GM18511 (cell line): ENCODE results near the gene ATP6AP1.

Experiments
- ATAC-seq: cut with Tn5 transposase; IDR thresholded peaks from one replicate; pipeline ENCODE4 v1.9.1; 2021; ENCODE audit warnings: mild to moderate bottlenecking, moderate library complexity; ENCODE audit not compliant: unreplicated experiment

ATP6AP1 gene

DNA sequence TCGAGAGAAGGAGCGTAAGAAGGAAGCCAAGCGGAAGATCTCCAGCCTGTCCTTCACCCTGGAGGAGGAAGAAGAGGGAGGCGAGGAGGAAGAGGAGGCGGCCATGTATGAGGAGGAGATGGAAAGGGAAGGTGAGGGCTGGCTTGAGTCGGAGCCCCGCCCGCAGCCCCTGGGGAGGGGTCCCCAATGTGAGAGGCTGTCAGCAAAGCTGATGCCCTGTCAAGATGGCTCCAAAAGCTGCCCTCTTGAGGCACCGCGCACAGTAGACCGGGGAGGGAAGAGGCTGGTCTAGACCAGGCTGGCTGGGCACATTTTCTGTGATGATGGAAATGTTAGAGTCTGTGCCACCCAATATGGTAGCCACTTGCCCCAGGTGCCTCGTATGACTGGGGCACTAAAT is 18.0 kb downstream of the ATP6AP1 start:
- no peak for ATAC-seq

DNA sequence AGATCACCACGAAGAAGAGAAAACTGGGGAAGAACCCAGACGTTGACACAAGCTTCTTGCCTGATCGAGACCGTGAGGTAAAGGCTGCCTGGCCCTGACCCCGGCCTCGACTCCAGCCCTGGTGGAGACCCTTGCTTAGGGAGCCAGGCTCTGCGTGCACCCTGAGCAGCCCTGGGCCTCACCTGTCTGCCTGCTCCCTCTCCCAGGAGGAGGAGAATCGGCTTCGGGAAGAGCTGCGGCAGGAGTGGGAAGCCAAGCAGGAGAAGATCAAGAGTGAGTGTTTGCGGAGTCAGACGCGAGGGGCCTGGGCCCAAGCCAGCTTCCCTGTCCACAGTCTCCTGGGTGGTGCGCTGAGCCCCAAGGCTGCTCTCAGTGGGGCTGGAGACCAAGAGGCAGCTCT is 20.0 kb downstream of the ATP6AP1 start:
- no peak for ATAC-seq

DNA sequence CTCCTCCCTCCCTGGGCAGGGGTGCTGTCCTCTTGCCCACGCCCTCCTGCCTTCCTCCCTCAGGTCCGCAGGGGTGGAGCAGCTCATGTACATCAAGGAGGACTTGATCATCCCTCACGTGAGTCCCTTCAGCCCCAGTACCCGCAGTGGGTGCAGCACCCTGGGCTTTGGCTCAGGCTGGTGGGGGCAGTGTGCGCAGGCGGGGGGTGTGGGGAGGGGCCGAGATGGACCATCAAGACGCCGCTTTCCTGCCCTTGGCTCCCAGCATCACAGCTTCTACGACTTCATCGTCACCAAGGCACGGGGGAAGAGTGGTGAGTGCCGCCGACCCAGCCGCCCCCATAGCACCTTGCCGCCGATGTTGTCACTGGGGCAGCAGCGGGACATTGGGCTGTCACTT is 21.1 kb downstream of the ATP6AP1 start:
- no peak for ATAC-seq

DNA sequence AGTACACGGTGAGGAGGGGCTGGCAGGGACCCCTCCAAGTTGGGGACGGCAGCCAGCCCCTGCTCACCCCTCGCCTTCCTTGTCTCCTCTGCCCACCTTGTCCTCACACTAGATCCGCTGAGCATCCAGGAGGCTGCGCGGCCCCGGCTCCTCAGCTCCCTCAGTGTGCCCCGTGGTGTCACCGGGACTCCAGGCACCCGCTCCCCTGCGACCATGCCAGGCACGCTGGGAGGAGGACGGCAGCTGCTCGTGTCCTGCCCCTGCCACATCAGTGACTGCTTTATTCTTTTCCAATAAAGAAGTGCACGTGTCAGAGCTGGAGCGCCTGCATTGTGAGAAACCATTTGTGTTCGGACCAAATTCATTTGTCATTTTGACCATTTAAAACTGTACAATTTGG is 21.8 kb downstream of the ATP6AP1 start:
- no peak for ATAC-seq

DNA sequence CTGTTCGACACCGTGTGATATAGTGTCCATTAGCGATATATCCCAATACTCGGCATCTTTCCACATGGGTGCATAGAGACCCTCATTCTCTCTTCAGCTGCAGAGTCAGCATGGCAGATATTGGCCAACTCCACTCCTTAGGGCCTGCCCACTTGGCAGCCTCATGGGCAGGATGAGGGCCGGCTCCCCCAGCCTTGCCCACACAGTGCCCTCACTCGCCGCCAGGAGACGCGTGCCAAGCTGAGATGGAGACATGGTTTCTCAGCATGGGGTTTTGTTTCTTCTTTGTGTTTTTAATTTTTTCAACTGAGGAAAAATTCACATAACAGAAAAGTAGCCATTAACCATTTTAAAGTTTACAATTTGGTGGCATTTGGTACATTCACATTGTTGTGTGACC is 24.3 kb downstream of the ATP6AP1 start:
- no peak for ATAC-seq

DNA sequence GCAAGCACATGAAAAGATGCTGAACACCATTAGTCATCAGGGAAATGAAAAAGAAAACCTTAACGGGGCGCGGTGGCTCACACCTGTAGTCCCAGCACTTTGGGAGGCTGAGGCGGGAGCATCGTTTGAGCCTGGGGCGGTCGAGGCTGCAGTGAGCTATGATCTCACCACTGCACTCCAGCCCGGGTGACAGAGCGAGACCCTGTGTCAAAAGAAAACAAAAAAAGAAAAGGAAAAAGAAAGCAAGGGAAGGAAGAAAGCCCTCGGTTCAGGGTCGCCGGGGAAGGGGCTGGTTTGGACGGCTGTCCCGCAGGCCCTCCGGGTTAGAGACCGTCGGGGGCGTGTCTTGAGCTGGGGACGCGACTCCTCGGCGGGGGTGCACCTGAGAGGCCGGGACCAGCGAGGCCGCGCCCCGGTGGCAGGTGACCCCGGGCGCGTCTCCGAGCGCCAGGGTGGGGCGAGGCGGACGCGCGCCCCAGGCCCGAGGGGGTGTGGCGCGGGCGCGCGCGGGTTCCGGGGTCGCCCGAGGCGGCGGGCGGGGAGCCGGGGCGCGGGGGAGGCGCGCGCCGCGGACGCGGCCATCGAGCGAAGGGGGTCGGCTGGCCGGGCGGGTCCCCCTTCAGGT is 29.1 kb downstream of the ATP6AP1 start:
- ATAC-seq = peak; percentile 60

DNA sequence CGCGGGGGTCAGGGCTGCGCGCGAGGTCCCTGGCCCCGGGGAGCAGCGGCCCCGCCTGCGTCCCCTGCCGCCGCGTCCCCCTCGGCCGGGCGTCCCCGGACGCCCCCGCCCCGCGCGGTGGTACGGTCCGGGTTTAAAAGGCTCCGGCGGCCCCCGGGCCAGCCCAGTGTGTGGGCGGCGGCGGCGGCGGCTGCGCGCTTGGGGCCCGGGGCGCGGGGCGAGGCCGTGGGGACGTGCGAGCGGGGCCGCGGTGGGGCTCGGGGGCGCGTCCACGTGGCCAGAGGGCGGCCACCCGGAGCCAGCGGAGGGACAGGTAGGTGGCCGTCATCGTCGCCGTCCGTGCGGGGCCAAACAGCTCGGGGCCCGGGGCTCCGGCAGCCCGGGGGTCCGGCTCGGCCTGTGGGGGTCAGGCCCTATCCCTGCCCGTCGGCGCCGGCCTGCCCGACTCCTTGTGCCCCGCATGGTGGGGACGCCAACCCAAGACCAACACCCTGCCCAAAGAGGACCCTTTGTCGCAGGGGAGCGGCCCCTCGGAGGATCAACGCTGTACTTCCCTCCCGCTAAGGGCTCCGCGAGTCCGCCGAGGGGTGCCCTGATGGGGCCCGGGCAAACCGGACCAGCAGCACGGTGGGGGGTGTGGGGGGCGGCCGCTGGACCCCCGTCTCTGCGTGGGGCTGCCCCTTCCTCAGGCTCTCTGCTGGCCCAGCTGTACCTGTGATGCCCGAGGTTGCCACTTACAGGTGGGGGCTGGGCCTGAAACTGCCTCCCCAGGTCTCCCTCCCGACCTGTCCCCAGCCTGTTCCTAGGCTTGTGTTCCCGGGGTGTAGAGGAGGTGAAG is 29.9 kb downstream of the ATP6AP1 start, which contains the start of gene PLXNA3:
PLXNA3 (plus strand) TSS at position 166 of the 838 bp plus-strand sequence. CDS start 1,903 bp downstream, outside the sequence.
- ATAC-seq = peak; percentile 71

DNA sequence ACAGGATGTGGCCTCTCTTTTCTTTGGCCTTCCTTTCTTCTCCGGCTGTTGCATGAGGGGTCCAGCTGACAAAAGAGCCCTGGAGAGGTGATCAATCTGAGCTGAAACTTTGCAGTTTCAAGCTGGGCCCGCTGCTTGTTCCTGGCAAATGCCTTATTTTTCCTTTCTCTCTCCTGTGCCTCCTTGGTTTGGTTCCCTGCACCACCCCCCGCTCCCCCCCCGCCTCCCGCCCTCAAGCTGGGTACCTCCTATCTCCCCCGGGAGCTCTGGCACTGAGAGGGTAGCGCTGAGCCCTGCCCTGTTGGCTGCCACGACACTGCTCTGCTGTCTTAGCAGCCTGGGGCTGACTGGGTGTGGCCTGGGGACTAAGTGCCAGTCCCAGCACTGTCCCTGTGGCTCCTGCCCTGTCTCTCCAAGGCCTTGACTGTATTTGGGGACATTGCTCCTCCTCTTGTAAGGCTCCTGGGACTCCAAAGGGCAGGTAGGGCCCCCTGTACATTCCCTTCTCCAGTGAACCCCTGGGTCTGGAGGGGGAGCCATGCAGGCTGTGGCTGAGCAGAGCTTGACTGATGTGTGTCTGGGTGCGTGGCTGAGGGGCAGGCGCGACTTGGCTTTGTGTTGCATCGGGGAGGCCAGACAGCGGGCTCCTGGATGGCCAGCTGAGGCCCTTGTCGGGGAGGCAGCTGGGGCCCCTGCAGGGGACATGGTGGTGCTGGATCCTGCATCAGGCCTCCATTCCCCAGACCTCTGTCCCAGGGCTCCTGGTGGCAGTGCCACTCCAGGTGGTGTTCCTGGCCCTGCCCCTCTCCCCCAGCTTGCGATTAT is 30.7 kb downstream of the ATP6AP1 start:
- ATAC-seq = no peak

DNA sequence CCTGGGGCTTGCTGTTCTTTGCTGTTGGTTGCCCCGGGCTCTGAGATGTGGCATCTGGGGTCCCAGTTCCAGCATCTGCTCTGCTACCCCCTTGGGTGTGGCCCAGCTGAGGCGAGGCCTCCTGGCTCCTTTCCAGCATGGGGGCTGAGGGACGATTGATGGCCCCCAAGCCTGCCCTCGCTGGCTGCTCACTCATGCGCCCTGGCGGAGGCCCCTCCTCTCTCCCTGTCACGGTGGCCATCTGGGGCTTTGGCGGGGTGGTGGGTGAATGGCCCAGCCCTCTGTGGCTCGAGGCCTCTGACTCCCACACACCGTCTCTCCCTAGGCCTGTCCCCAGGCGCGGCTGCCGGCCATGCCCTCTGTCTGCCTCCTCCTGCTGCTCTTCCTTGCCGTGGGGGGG is 31.4 kb downstream of the ATP6AP1 start:
- ATAC-seq = no peak

DNA sequence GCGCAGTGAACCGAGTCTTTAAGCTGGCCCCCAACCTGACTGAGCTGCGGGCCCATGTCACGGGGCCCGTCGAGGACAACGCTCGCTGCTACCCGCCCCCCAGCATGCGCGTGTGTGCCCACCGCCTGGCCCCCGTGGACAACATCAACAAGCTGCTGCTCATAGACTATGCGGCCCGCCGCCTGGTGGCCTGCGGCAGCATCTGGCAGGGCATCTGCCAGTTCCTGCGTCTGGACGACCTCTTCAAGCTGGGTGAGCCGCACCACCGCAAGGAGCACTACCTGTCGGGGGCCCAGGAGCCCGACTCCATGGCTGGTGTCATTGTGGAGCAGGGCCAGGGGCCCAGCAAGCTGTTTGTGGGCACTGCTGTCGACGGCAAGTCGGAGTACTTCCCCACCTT is 31.8 kb downstream of the ATP6AP1 start:
- no peak for ATAC-seq

DNA sequence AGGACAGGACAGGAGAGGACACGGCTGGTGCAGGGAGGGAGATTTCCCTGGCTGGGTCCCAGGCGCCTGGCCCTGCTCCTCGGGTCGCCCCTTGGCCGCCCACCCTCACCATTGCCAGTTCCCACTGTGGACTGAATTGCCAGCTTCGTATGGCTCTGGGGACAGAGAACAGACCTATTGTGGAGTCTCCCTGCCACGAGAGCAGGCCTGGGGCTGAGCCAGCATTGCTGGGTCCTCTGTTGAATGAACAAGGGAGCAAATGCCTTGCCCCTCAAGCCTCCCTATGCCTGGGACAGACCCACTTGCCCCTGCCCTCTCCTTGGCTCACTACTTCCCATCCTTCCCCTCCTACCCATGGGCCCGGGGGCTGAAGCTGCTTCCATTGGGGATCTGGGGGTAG is 33.9 kb downstream of the ATP6AP1 start:
- no peak for ATAC-seq

DNA sequence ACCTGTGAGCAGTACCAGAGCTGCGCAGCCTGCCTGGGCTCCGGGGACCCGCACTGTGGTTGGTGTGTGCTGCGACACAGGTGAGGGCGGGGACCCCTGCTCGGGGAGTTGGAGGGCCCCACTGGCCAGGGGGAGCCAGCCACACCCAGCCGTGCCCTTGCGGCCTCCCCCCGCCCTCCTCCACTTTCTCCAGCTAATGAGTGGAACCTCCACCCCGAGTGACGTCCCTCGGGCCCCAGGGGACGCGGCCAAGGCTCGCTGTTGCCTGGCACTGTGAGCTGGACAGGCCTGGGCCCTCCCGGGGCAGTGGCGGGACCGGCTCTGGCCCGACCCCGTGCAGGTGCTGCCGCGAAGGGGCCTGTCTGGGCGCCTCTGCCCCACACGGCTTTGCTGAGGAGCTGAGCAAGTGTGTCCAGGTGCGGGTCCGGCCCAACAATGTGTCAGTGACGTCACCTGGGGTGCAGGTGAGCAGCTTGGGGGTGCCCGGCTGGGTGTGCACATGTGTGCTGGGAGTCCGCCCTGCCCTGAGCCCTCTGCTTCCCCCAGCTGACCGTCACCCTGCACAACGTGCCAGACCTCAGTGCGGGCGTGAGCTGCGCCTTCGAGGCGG is 35.2 kb downstream of the ATP6AP1 start:
- ATAC-seq = no peak

DNA sequence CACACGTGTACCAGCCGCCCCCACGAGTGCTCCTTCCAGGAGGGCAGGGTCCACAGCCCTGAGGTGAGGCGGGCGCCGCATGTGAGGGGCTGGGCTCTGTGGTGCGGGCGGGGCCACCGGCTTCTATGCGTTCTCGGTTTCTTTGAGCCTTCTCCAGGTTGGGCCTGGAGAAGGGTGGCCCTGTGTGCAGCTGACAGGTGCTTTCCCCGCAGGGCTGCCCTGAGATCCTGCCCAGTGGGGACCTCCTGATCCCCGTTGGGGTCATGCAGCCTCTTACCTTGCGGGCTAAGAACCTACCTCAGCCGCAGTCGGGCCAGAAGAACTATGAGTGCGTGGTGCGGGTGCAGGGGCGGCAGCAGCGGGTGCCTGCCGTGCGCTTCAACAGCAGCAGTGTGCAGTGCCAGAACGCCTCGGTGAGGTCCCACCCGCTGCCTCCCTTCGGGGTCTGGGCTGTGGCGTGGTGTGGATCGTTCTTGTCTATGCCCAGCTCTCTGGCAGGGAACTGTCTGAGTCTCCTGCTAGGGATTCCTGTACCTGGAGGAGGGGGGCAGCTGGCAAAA is 36.4 kb downstream of the ATP6AP1 start:
- ATAC-seq = no peak

DNA sequence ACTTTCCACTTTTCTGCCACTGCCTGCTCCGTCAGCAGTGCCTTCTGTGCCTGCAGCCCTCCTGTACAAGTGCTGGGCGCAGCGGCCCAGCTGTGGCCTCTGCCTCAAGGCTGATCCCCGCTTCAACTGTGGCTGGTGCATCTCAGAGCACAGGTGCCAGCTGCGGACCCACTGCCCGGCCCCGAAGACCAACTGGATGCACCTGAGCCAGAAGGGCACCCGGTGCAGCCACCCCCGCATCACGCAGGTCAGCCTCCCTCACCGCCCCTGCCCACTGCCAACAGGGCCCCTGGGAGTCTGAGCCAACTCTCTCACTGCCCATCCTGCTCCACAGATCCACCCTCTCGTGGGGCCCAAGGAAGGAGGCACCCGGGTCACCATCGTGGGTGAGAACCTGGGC is 37.1 kb downstream of the ATP6AP1 start:
- ATAC-seq = no peak

DNA sequence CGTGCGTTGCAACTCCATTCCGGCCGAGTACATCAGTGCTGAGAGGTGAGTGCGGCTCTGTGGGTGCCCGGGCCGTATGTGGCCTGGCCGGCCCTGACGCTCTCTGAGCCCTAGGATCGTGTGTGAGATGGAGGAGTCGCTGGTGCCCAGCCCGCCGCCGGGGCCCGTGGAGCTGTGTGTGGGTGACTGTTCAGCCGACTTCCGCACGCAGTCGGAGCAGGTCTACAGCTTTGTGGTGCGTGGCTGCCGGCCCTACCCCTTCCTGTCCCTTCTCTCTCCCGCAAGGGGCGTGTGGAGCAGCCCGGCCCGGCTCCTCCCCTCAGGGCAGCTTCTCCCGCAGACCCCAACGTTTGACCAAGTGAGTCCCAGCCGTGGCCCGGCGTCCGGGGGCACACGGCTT is 37.6 kb downstream of the ATP6AP1 start:
- ATAC-seq = no peak

DNA sequence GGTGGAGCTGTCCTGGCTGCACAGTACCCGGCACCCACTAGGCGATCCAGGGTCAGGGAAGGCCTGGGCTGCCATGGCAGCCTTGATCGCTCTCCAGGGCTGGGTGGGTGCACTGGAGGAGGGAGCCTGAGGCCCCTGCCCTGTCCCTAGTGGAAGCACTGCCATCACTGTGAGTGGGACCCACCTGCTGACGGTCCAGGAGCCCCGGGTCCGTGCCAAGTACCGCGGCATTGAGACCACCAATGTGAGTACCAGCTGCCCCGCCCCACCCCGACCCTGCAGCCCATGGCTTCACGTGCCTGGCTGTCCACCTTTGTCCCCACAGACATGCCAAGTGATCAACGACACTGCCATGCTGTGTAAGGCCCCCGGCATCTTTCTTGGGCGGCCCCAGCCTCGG is 38.4 kb downstream of the ATP6AP1 start:
- no peak for ATAC-seq

DNA sequence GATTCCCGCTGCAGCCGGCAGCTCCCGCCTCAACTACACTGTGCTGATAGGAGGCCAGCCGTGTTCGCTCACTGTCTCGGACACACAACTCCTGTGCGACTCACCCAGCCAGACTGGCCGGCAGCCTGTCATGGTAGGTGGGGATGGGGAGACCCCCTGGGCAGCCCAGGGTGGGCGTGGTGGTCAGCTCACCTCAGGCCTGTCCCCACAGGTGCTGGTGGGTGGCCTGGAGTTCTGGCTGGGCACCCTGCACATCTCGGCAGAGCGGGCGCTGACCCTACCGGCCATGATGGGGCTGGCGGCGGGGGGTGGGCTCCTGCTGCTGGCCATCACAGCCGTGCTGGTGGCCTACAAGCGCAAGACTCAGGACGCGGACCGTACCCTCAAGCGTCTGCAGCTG is 39.1 kb downstream of the ATP6AP1 start:
- no peak for ATAC-seq

DNA sequence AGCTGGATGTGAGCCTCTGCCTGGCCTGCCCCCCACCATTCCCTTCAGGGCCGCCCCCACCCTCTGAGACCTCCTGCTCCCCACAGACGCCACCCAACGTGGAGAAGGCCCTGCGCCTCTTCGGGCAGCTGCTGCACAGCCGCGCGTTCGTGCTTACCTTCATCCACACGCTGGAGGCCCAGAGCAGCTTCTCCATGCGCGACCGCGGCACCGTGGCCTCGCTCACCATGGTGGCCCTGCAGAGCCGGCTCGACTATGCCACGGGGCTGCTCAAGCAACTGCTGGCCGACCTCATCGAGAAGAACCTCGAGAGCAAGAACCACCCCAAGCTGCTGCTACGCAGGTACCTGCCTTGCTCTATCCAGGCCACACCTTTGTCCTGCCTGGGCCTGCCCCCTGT is 39.7 kb downstream of the ATP6AP1 start:
- no peak for ATAC-seq

DNA sequence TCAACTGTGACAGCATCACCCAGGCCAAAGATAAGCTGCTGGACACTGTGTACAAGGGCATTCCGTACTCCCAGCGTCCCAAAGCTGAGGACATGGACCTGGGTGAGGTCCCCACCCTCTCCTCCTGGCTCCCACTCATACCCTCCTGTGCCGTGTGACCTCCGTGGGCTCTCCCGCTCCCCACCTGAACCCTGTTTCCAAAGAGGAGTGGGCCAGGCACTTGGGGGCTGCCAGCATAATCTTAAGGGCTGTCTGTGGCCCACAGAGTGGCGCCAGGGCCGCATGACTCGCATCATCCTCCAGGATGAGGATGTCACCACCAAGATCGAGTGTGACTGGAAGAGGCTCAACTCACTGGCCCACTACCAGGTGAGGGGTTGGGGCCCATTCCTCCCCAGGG is 40.6 kb downstream of the ATP6AP1 start:
- ATAC-seq = no peak

DNA sequence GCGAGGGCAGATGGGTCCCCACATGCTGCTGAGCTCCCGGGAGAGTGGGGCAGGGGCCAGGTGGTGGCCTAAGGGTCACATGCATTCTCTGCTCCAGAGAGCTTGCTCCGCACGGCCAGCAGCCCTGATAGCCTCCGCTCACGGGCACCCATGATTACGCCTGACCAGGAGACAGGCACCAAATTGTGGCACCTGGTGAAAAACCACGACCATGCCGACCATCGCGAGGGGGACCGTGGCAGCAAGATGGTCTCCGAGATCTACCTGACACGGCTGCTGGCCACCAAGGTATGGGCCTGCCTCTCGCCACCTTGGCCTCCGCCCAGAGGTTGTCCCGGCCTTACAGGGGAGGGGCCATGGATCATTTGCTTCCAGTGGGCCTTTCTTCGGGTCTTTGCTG is 41.4 kb downstream of the ATP6AP1 start:
- ATAC-seq = no peak

DNA sequence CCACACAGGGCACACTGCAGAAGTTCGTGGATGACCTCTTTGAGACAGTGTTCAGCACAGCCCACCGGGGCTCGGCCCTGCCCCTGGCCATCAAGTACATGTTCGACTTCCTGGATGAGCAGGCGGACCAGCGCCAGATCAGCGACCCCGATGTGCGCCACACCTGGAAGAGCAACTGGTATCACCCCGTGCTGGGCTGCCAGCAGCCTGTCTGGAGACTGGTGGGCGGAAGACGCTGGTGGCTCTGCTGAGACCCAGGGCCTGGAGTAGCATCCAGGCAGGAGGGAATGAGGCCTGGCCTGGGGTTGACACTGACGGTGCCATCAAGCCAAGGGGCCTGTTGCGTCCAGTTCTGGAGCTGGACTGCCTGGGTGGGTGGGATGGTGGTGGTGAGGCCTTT is 42.0 kb downstream of the ATP6AP1 start:
- ATAC-seq = no peak
